ENCODE measurements around the gene LY86. TPM values are rescaled to one million over a fixed set of nuclear protein-coding genes. Genes with fewer than 3 reads are reported as not detected.
A peak's percentile ranks its signal among the peaks of the same experiment; 100 is the strongest.

Gene LY86
- total and polyA plus RNA-seq, 7 experiments from 2014 or later: 1.5 to 19.6 (median 5.4) TPM

DNA sequence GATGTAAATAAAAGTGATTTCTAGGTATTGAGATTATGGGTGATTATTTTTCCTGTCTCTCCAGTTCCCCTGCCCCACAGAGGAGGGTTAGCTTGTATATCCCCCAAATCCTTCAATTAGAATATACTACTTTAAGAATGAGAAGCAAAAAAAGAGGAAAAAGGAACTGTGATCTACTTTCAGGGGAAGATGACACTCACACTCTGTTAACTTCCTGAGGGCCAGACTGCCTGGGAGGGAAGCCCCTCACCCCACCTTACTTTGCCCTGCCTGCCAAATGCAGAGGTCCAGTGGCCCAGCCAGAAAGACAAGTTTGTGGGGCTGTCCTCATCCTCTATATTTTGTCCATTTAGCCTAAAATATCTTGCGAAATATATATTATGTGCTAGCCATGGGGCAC lies 9.2 kb upstream of the LY86 start:
- no peak for DNase-seq
- peak overlapping the region in 5 of 9 donors; percentile 5 to 74 (median 67) for H3K27ac Mint-ChIP-seq
- POLR2A ChIA-PET: no interaction called here
- peaks cover 0 to 6% (median 0%) of the 10 kb centered on the region in 5 donors for H3K27me3 Mint-ChIP-seq
- intact Hi-C loops (cut with micrococcal nuclease): no loop called here
- H3K4me1 ChIP-seq (ENCODE audit: control insufficient read depth in 2 of 2, insufficient read depth in 2 of 2, low read length in 2 of 2): peaks cover 0 to 13% of the 10 kb centered on the region in 2 donors
- CTCF ChIA-PET: no interaction called here
- H3K4me1 Mint-ChIP-seq: peaks cover 10 to 36% (median 31%) of the 10 kb centered on the region in 7 donors
- H3K27ac ChIP-seq (ENCODE audit: low read depth, low read length): no peak overlapping the region
- peaks cover 0 to 6% (median 0%) of the 10 kb centered on the region in 3 experiments for H3K9me3 ChIP-seq (ENCODE audit: control insufficient read depth in 2 of 3, low read length in 3 of 3)
- H3K9me3 Mint-ChIP-seq: peaks cover 2 to 34% (median 6%) of the 10 kb centered on the region in 11 donors
- no peaks in the 10 kb centered on the region for H3K36me3 ChIP-seq (ENCODE audit: control insufficient read depth in 2 of 3, insufficient read depth in 3 of 3, low read length in 3 of 3)
- no peak for ATAC-seq
- H3K27me3 ChIP-seq (ENCODE audit: control insufficient read depth in 2 of 2, insufficient read depth in 2 of 2, low read length in 2 of 2): no peaks in the 10 kb centered on the region
- H3K36me3 Mint-ChIP-seq: peaks cover 0 to 17% (median 10%) of the 10 kb centered on the region in 5 donors
- H3K4me3 ChIP-seq (ENCODE audit: low read length): no peak overlapping the region
- peak overlapping the region in 1 of 10 donors; percentile 27 for H3K4me3 Mint-ChIP-seq

GRCh38 chr6:6580225-6580856 lies 8.2 kb upstream of the LY86 start:
- peak overlapping the region in 7 of 9 donors; percentile 36 to 94 (median 79) for H3K27ac Mint-ChIP-seq
- H3K4me3 Mint-ChIP-seq: no peak overlapping the region
- no peak for ATAC-seq

DNA sequence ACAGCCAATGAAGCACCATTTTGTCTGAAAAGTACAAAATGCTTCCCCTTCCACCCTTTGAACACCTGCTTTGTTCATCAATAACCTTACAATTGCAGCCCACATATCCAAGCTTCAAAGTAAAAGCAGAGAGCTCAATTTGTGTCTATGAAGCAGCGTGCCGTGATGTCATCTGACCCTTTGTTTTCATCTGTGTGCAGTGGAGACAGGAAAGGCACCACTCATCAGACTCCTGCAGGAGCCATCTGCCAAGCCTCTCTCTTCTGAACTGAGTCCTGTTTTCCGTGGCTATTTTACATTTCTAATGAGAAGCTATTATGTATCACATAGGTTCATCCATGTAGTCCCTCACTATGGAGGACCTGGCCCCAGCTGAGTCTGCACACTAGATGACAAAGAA lies 7.5 kb upstream of the LY86 start:
- peak overlapping the region; percentile 14 to 94 (median 79) for H3K27ac Mint-ChIP-seq
- ATAC-seq: peak; percentile 75

More at GRCh38 chr6:6580225-6580856, 8.2 kb upstream of the LY86 start:
- DNase-seq: no peak
- intact Hi-C loops (cut with micrococcal nuclease): no loop called here
- Mint-ChIP-seq H3K27me3 (peaks cover 0 to 3% (median 0%) of the 10 kb centered on the region in 5 donors), H3K9me3 (peaks cover 0 to 30% (median 5%) of the 10 kb centered on the region in 11 donors), H3K36me3 (peaks cover 0 to 17% (median 7%) of the 10 kb centered on the region in 5 donors), H3K4me1 (peaks cover 17 to 45% (median 40%) of the 10 kb centered on the region in 7 donors)
- Histone ChIP-seq H3K4me1 (ENCODE audit: control insufficient read depth in 2 of 2, insufficient read depth in 2 of 2, low read length in 2 of 2) (peaks cover 0 to 17% of the 10 kb centered on the region in 2 donors), H3K27ac (ENCODE audit: low read depth, low read length) (no peak overlapping the region), H3K36me3 (ENCODE audit: control insufficient read depth in 2 of 3, insufficient read depth in 3 of 3, low read length in 3 of 3) (no peaks in the 10 kb centered on the region), H3K27me3 (ENCODE audit: control insufficient read depth in 2 of 2, insufficient read depth in 2 of 2, low read length in 2 of 2) (no peaks in the 10 kb centered on the region), H3K4me3 (ENCODE audit: low read length) (no peak overlapping the region), H3K9me3 (ENCODE audit: control insufficient read depth in 2 of 3, low read length in 3 of 3) (peaks cover 0 to 6% (median 0%) of the 10 kb centered on the region in 3 experiments)
- POLR2A ChIA-PET: interaction anchor here (1.0 to 1.9 kb wide), 2 partner anchors 13 to 79 kb away, joined by 4 to 5 read pairs; no protein-coding TSS in a partner anchor
- CTCF ChIA-PET: no interaction called here

DNA sequence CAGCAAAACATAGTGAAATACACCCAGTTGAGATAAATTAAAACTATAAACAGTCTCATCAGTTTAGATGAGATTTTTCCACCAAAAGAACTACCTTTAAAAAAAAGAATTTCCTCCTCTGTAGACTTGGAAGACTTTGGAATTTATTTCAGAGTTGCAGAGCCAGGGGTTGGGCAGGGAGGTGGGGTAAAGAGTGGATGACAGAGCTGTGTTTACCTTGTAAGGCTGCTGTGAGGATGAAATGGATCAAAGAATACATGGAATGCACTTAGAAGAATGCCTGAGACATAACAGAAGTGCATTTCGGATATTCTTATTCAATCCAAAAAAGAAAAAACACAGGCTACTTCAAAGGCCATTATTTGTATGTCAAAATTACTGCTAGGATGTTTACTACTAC lies 6.4 kb upstream of the LY86 start:
- Histone ChIP-seq H3K27me3 (ENCODE audit: control insufficient read depth in 2 of 2, insufficient read depth in 2 of 2, low read length in 2 of 2) (no peaks in the 10 kb centered on the region), H3K36me3 (ENCODE audit: control insufficient read depth in 2 of 3, insufficient read depth in 3 of 3, low read length in 3 of 3) (no peaks in the 10 kb centered on the region), H3K4me3 (ENCODE audit: low read length) (no peak overlapping the region), H3K4me1 (ENCODE audit: control insufficient read depth in 2 of 2, insufficient read depth in 2 of 2, low read length in 2 of 2) (peaks cover 0 to 17% of the 10 kb centered on the region in 2 donors), H3K9me3 (ENCODE audit: control insufficient read depth in 2 of 3, low read length in 3 of 3) (peaks cover 0 to 6% (median 0%) of the 10 kb centered on the region in 3 experiments), H3K27ac (ENCODE audit: low read depth, low read length) (no peak overlapping the region)
- H3K27ac Mint-ChIP-seq: peak overlapping the region in 4 of 9 donors; percentile 40 to 94 (median 70)
- DNase-seq: no peak
- peaks cover 0 to 17% (median 7%) of the 10 kb centered on the region in 5 donors for H3K36me3 Mint-ChIP-seq
- ChIA-PET CTCF (no interaction called here), POLR2A (no interaction called here)
- no peak for ATAC-seq
- H3K4me3 Mint-ChIP-seq: no peak overlapping the region
- H3K4me1 Mint-ChIP-seq: peaks cover 20 to 53% (median 47%) of the 10 kb centered on the region in 7 donors
- H3K27me3 Mint-ChIP-seq: no peaks in the 10 kb centered on the region
- intact Hi-C loops (cut with micrococcal nuclease): no loop called here
- peaks cover 0 to 24% (median 5%) of the 10 kb centered on the region in 11 donors for H3K9me3 Mint-ChIP-seq

More for the DNA sequence above, 7.5 kb upstream of the LY86 start:
- CTCF ChIA-PET: no interaction called here
- Histone ChIP-seq H3K27me3 (ENCODE audit: control insufficient read depth in 2 of 2, insufficient read depth in 2 of 2, low read length in 2 of 2) (no peaks in the 10 kb centered on the region), H3K9me3 (ENCODE audit: control insufficient read depth in 2 of 3, low read length in 3 of 3) (peaks cover 0 to 6% (median 0%) of the 10 kb centered on the region in 3 experiments), H3K4me3 (ENCODE audit: low read length) (no peak overlapping the region), H3K4me1 (ENCODE audit: control insufficient read depth in 2 of 2, insufficient read depth in 2 of 2, low read length in 2 of 2) (peaks cover 0 to 17% of the 10 kb centered on the region in 2 donors), H3K36me3 (ENCODE audit: control insufficient read depth in 2 of 3, insufficient read depth in 3 of 3, low read length in 3 of 3) (no peaks in the 10 kb centered on the region), H3K27ac (ENCODE audit: low read depth, low read length) (no peak overlapping the region)
- Mint-ChIP-seq H3K36me3 (peaks cover 0 to 17% (median 7%) of the 10 kb centered on the region in 5 donors), H3K9me3 (peaks cover 0 to 28% (median 5%) of the 10 kb centered on the region in 11 donors), H3K4me1 (peaks cover 17 to 45% (median 40%) of the 10 kb centered on the region in 7 donors), H3K27me3 (peaks cover 0 to 3% (median 0%) of the 10 kb centered on the region in 5 donors), H3K4me3 (peak overlapping the region in 2 of 10 donors; percentile 3 to 35)
- POLR2A ChIA-PET: interaction anchor here (0.7 to 1.9 kb wide), 3 partner anchors 9 to 78 kb away, joined by 3 to 5 read pairs (median 4); no protein-coding TSS in a partner anchor
- intact Hi-C loops (cut with micrococcal nuclease): no loop called here
- peak in 7 of 9 donors; percentile 43 to 69 (median 54) for DNase-seq

- Histone ChIP-seq H3K4me1 (ENCODE audit: control insufficient read depth in 2 of 2, insufficient read depth in 2 of 2, low read length in 2 of 2) (peaks cover 0 to 34% of the 10 kb centered on the region in 2 donors), H3K9me3 (ENCODE audit: control insufficient read depth in 2 of 3, low read length in 3 of 3) (peaks cover 0 to 6% (median 0%) of the 10 kb centered on the region in 3 experiments), H3K36me3 (ENCODE audit: control insufficient read depth in 2 of 3, insufficient read depth in 3 of 3, low read length in 3 of 3) (no peaks in the 10 kb centered on the region), H3K4me3 (ENCODE audit: low read length) (no peak overlapping the region), H3K27me3 (ENCODE audit: control insufficient read depth in 2 of 2, insufficient read depth in 2 of 2, low read length in 2 of 2) (no peaks in the 10 kb centered on the region), H3K27ac (ENCODE audit: low read depth, low read length) (no peak overlapping the region)
- Mint-ChIP-seq H3K4me3 (peak overlapping the region in 8 of 10 donors; percentile 7 to 49 (median 40)), H3K36me3 (peaks cover 0 to 17% (median 7%) of the 10 kb centered on the region in 5 donors), H3K9me3 (peaks cover 0 to 24% (median 5%) of the 10 kb centered on the region in 11 donors), H3K27ac (peak overlapping the region; percentile 32 to 88 (median 59)), H3K27me3 (peaks cover 0 to 5% (median 0%) of the 10 kb centered on the region in 5 donors), H3K4me1 (peaks cover 33 to 69% (median 64%) of the 10 kb centered on the region in 7 donors)
- DNase-seq (peak in 4 of 9 donors; percentile 37 to 46 (median 40)), ATAC-seq (no peak)
- intact Hi-C loops (cut with micrococcal nuclease): loop anchor here in 1 of 2 donors (1.0 kb wide), 1 partner anchor 27 kb away; no protein-coding TSS in a partner anchor
- ChIA-PET CTCF (interaction anchor here (0.7 kb wide), 1 partner anchor 8 kb away, joined by 3 read pairs; no protein-coding TSS in a partner anchor), POLR2A (interaction anchor here (1.1 to 1.2 kb wide), 2 partner anchors 29 to 76 kb away, joined by 3 to 4 read pairs; no protein-coding TSS in a partner anchor)
These were observed 4.7 kb upstream of the LY86 start for GRCh38 chr6:6583836-6584235.

- POLR2A ChIA-PET: interaction anchor here (1.1 to 1.2 kb wide), 2 partner anchors 29 to 75 kb away, joined by 3 to 4 read pairs; no protein-coding TSS in a partner anchor
- DNase-seq: peak in 1 of 9 donors; percentile 22
- H3K27ac Mint-ChIP-seq: peak overlapping the region in 7 of 9 donors; percentile 45 to 82 (median 74)
These were observed 4.1 kb upstream of the LY86 start for GRCh38 chr6:6584310-6585002.

More at GRCh38 chr6:6584310-6585002, 4.1 kb upstream of the LY86 start:
- peaks cover 0 to 17% (median 7%) of the 10 kb centered on the region in 5 donors for H3K36me3 Mint-ChIP-seq
- H3K36me3 ChIP-seq (ENCODE audit: control insufficient read depth in 2 of 3, insufficient read depth in 3 of 3, low read length in 3 of 3): no peaks in the 10 kb centered on the region
- CTCF ChIA-PET: interaction anchor here (0.7 to 1.0 kb wide), 3 partner anchors 9 to 97 kb away, joined by 3 read pairs; no protein-coding TSS in a partner anchor
- peaks cover 0 to 5% (median 0%) of the 10 kb centered on the region in 5 donors for H3K27me3 Mint-ChIP-seq
- H3K4me3 Mint-ChIP-seq: peak overlapping the region in 1 of 10 donors; percentile 49
- no peaks in the 10 kb centered on the region for H3K27me3 ChIP-seq (ENCODE audit: control insufficient read depth in 2 of 2, insufficient read depth in 2 of 2, low read length in 2 of 2)
- peak; percentile 35 for ATAC-seq
- peaks cover 0 to 40% of the 10 kb centered on the region in 2 donors for H3K4me1 ChIP-seq (ENCODE audit: control insufficient read depth in 2 of 2, insufficient read depth in 2 of 2, low read length in 2 of 2)
- H3K4me3 ChIP-seq (ENCODE audit: low read length): no peak overlapping the region
- intact Hi-C loops (cut with micrococcal nuclease): loop anchor here in 1 of 2 donors (1.0 to 5.0 kb wide), 2 partner anchors 27 to 553 kb away; no protein-coding TSS in a partner anchor
- peaks cover 35 to 73% (median 70%) of the 10 kb centered on the region in 7 donors for H3K4me1 Mint-ChIP-seq
- H3K9me3 Mint-ChIP-seq: peaks cover 0 to 22% (median 4%) of the 10 kb centered on the region in 11 donors
- peak overlapping the region; percentile 18 for H3K27ac ChIP-seq (ENCODE audit: low read depth, low read length)
- peaks cover 0 to 6% (median 0%) of the 10 kb centered on the region in 3 experiments for H3K9me3 ChIP-seq (ENCODE audit: control insufficient read depth in 2 of 3, low read length in 3 of 3)

All from naive thymus-derived CD4-positive, alpha-beta T cell (primary cell).